GM21825 (cell line): Measurements from ENCODE around the gene RIPOR2.
"Not testable (repeated sequence)": the region's sequence is repeated elsewhere in the genome, so short reads cannot be mapped to it uniquely, and the experiment has no call there.

ENCODE experiments used
- ATAC-seq: cut with Tn5 transposase; IDR thresholded peaks from one replicate; pipeline ENCODE4 v1.9.1; 2021; ENCODE audit warnings: mild to moderate bottlenecking, moderate library complexity; ENCODE audit not compliant: unreplicated experiment

RIPOR2 gene

DNA sequence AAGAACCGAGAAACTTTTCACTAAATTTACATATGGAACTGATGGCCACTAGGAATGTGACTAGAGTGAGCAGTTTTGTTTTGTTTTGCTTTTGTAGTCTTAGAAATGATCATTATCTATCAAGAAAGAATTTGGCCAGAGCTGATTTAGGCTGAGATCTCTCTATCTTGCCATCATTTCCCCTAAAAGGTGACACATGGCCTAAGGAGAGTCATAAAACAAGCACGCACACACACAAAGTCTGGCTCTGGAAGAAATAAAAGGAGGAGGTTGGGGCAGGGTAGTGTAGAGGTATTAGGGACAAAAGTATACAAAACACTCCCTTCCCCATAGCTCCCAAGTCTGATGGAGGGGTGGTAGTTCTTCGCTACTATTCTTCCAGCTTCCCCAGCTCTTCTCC lies 56.4 kb downstream of the RIPOR2 start:
- no peak for ATAC-seq

DNA sequence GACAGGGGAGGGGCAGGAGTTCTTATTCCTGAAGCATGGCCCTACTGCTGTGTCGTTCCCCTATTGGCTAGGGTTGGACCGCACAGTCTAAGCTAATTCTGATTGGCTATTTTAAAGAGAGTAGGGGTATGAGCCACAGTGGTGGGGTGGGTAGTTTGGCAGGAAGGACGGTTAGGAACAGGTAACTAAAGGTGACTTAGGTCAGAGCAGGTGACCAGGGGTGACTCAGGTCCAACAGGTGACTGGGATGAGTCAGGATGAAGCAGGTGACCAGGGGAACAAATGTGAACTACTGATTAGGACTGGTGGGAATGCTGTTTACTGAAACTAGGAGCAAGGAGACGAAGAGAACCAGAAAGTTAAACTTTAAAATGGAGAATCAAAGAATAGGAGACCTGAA lies 58.0 kb downstream of the RIPOR2 start:
- ATAC-seq: not testable (repeated sequence)

DNA sequence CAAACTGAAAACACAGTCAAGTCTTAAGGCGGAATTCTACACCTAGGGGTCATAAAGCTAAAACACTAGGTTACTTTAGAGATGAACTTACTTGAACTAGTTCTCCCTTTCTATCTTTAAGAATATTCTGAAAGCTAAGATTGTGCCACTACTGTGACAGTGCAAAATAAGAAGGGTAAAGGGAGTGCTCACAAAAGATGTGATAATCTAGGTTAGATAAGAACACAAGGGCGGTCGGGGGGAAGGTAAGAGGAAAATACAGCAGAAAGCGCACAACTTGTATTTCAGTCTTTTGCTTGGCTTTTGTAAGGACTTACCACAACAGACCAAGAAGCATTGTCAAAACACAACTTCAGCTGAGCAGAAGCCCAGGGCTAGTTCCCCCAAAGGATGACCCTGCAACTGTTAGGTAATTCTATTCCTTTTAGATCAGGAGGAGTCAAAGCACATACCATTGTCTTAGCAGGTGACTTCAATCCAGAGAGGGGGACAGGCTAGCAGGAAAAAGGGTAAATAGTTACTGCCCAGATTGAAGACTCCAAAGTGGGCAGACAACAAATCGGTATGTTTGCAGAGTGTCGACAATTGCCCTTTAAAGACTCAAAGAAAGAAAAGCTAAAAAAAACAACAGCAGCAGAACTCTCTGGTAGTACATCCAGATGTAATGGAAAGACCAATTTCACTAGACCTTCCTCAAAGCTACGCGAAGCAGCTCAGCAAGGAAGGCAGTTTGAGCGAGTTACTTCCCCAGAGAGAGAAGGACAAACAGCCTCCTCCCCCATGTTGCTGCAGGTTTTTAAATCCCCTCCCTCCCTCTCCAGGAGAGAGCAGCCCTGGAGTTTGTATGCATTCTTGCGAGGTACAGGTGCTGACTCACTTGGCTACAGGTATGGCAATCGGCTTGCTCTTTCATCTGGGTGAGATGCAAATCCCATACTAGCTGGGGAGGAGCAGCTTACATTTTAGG lies 59.0 kb downstream of the RIPOR2 start:
- ATAC-seq: no peak

DNA sequence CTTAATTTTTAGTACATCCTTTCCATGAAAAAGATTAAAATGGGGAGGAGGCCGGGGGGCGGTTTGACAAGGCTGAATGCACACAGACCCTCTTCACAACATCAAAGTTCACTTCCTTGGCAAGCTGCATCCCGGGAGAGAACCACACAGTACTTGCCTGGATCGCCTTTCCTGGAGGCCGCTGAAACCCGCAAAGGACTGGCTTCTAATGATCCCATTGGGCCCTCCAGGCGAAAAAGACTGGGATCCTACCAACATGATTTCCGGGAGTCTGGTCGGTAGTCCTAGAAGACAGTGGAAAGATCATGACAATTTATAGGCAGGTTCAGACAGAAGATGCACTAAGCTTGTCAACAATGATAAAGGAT lies 60.2 kb downstream of the RIPOR2 start:
- no peak for ATAC-seq

DNA sequence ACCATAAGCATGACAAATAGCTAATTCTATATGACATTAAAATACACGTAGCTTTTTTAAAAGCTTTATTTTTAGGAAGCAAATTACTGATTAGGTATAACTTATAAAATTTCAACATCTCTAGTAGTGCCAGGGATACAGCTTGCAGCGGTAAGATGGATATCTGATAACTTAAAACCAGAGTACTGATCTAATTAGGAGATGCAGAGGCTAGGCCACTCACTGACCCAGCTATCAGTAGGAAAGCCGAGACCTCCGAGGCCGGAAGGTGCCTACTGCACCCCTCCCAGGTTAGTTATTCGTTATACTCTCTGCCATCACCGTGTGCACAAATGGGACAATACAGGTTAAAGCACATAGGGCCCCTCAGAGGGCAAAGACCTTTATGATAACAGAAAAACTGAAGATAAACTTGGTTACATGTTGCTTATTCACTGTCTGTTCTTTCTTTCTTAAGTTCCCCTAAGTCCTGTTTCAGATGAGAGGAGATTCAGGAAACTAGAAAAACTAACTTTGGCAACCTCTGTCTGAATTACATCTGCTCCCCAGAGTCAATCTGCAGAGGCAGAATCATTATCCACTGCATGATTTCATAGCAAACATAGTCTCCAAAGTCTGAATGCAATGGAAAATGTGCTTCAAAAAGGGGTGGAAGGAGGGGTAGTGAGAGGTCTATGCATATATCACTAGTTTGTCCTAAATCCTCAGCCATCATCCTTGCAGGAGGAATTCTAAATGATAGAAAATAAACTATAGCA lies 60.8 kb downstream of the RIPOR2 start:
- ATAC-seq: no peak

DNA sequence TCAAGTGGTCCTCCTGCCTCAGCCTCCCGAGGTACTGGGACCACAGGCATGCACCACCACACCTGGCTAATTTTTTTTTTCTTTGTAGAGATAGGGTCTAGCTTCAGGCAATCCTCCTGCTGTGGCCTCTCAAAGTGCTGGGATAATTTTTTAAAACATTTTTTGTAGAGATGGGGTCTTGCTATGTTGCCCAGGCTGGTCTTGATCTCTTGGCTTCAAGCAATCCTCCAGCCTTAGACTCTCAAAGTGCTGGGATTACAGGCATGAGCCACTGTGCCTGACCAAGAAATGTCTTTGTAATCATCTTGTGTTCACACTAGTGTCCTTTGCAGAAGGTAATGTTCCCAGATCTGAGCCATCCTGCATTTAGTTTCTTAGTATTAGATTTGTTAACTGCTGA lies 61.6 kb downstream of the RIPOR2 start:
- ATAC-seq: no peak

DNA sequence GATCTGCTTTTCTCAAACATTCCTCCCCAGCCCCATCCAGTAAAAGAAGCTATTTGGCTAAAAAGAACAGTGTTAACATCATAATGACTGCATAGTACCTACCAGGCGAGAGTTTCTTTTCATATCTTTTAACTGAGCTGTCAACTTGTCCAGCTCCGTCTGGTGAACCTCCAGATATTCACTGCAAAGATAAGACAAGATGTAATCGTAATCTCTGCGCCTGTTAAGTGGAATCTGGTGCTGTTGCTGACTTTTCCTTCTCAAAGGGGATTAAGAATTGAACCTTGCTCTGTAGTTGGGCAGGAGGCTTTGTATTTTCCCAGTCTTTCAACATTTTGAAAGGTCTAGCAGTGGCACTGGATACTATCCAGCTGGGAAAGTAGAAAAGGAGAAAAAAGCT lies 63.0 kb downstream of the RIPOR2 start:
- ATAC-seq: no peak

DNA sequence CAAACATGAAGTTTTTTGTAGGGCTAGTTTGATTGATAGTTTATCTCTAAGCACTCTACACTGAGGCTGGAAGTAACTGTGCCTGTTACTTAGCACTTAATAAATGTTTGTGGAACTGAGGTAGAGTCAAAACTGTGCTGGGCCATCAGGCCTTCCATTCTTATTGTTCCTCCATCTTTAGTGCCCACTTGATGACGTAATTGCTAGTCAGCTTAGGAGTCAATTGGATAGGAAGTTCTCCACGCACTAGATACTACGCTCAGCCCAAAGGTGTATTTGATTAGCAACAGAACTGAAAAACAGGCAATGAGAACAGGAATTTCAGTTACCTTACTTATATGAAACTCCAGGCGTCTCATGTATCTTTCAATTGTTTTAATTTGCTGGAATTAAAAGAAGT lies 67.0 kb downstream of the RIPOR2 start:
- ATAC-seq: no peak

DNA sequence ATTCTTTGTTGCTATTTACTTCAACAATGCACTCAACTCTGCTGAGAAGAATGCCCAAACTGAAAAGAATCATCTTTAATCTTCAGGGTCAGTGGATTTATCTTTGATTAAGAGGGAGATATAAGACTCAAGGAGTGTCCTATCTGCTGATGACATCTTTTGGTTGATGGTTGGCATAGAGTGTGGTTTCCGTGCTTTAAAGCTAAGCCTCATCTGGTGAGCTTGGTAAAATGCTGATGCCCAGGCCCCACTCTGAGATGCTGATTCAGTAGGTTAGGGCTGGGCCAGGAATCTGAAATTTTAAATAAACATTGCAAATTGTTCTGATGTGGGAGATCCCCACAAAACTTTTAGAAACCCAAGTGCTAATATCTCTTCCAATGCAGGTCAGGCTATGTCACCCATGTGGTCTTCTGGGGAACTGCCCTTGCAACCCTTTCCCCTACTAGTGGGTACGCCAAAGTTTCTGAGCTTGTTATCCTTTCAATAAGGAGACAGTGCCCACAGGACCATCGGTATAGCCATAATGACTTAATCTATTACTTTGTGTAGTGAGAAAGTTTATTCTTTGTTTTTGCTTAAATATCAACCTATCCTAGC lies 68.6 kb downstream of the RIPOR2 start:
- ATAC-seq: no peak

DNA sequence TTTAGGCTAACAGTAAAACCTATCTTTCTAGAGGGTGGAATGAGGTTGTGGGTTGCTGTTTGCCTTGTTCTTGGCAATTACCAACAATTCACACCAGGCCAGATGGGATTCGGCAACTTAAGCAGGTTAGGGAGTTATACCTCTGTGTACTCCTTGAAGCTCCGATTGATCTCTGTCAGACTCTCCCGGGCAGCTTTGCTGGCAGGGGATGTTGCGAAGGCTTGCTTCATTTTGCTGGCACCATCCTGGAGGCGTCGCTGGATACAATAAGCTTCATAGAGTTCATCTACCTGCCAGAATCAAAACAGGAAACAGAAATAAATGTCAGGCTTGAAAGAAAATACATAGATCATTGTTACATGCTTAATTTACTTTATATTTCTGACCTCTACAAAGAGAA lies 70.6 kb downstream of the RIPOR2 start:
- no peak for ATAC-seq

DNA sequence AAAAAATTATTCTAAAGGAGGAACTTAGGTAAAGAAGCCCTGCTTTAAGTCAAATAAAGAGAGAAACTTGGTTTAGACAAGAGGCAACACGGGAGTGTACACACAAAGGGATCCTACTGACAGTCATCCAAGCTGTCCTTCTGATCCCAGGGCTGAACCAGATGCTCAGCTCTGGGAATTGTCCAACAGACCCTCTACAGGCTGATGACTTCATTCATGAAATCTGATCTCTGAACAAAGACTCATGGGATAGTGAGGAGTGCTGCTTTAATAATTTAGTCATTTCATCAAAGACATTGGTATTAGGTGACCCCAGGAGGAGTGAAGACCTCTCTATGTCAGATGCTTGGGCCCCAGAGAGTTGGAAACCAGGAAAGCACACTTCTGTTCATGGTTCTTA lies 71.4 kb downstream of the RIPOR2 start:
- no peak for ATAC-seq

DNA sequence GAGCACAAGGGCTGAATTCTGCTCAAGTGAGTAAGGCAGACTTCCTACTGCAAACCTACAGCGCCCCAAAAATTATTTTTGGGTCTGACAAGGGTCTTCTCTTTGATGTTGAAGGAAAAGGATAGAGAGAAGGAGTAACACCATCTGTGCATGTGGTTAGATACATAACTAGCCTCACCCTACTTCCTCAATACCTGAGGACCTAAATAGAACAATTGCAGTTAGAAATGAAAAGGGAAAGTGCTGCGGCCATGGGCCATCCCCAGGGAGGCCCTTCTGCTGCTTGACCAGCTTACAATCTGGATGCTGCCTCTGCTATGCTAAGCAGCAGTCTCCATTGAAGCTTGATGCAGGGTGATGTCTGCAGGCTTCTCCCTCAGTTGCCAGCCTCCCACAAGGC lies 73.8 kb downstream of the RIPOR2 start:
- peak; percentile 82 for ATAC-seq

DNA sequence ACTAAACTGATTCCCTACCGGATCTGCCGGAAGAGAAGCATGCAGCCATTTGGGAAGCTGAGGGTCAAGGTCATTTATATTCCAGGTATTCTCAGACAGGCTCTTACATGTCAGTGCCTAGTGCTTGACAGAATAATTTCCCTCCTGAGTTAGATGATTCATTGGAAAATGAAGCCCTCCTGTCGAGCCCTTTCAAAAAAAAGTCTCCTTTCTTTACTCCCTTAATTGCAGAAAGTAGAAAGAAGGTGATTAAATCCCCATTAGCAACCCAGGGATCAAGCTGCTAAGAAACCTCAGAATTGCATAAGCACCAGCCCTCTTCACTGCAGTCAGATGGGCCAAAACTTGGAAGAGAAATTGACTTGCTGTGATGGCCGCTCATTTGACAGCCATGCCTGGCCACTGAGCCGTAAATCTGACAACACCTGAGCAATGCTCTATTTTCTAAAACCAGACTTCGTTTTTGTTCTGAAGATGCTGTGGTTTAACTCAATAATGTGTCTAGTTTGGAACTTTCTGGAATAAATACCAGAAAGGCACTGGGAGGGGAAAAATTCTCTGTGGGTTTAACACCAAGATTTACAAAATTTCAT lies 76.1 kb downstream of the RIPOR2 start:
- ATAC-seq: no peak

DNA sequence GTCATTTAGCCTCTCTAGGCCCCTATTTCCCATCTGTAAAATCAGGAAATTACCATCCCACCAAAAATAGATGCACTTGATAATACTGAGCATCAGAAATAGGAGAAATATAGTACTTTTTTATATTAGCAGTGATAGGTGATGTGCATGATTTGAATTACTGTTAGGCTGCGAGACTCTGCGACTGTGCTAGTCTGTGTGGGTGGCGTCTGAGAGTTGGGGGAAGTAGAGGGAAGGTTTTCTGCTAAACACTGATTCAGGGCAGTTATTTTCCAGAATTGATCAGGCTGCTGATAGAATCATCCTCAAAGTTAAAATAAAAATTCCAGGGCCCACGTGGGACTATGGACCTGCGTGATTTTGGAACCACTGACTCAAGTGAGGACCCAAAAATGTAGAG lies 76.6 kb downstream of the RIPOR2 start:
- ATAC-seq: no peak

DNA sequence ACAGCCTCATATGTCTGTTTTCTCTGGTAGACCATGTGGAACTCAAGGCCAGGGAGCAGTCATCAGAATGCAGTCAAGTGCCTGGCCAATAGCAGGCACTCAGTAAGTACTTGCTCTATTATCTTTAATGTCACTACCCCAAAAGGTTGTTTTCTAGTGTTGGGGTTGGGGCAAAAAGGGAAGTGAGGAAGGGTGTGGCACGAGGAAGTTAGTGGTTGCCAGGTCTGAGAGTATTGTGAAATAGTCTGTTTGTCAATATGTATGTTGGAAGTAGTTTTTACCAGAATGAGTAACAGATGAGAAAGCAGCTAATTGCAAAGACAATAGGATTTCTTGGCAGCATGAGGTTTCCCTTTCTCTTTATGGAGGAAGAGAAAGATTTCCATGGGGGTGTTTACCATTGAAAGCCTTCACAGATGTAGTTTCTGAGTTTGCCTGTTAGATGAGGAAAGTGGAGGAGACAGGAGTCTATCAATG lies 77.5 kb downstream of the RIPOR2 start:
- ATAC-seq: peak; percentile 47

DNA sequence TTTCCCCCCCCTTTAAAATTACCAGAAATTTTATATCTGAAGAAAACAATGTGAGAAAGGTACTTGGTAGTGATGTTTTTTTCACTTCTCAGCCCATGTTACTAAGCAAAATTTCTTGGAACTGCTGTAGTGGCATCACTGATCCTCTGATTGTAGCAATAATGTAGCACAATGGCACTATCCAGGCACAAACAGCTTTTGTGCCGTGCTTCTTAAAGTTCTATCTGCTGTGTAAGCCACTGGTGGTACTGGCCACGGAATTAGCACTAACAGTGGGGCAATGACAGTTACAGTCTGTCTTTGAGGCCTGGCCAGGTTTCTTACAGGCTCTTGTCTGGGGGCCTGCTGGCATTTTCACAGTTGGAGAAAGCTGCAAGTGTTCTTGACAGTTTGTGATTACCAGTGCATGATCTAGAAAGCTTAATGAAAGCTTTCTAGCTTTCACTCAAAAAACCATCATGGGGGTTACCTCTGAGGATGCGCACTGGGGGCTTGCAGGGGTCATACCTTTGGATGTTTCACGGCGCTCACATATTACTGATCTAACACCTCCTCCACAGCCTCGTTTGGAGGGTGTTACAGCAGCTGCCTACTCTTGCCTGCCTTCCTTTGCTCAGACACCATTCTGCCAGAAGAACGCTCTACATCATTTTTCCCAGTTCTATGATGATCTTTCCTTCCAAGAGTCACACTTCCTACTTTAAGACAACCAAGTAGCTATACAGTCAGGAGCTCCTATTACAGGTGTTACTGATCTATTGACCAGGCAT lies 78.7 kb downstream of the RIPOR2 start:
- ATAC-seq: no peak

DNA sequence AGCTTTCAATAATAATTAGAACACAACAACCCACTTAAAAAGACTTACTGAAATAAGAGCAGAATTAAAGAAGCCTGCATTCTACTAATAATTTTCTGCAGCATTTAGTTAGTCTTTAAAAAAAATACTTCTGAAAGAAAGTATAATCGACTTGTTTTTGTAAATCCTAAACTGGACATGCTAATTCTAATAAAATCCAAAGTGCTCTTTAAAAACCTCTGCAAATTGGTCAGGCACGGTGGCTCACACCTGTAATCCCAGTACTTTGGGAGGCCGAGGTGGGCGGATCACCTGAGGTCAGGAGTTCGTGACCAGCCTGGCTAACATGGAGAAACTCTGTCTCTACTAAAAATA lies 79.5 kb downstream of the RIPOR2 start:
- no peak for ATAC-seq

DNA sequence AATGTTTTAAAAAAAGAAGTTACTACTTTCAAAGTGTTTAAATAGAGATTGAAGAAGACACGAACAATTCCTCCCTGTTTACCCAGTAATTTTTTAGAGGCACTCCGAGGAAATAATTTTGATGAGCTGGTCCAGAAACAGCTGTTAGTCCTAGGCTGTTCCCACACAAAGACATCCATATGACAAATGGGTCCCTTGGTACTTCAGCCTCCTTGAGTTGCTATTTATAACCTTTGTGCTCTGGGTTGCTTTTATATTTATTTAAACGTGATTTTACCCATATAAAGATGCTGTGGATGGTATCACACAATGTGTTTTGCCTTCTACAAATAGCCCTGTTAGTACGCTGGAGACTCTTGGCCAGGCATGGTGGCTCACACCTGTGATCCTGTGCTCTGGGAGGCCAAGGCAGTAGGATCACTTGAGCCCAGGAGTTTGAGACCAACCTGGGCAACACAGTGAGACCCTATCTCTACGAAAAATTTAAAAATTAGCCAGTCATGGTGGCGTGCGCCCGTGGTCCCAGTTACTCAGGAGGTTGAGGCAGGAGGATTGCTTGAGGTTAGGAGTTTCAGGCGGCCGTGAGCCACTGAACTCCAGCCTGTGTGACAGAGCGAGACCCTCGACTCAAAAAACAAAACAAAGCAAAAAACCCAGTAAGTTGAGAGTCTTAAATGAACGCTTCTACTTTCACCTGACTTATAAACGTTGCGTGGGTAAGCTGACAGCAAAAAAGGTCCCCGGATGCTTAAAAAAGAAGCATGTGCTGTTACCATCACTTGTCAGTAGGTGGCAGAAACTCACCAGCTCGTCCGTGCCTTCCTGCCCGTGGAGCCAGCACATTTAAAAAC lies 80.1 kb downstream of the RIPOR2 start:
- no peak for ATAC-seq

DNA sequence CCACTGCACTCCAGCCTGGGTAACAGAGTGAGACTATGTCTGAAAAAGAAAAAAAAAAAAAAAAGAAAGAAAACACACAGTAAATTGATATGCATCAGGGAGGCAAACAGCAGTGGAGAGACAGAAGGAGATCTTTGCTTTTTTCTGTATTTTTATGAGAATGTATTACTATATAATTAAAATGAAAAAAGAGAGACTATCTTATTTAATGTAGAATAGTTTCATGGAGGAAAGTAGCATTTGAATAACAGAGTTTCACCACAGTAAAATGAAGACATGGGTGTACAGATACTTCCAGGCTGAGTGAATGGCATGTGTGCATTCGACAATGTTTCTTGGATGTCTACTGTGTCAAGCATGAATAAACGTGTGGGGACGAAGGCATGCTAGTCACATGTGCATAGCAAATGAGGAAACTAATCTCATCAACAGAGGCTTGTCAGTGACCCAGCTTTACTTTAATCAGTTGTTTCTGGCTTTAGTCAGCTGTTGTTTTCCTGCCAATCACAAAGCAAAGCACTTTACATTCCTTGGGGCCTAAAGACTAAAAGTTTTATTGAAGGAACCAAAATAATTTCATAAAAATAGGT lies 81.6 kb downstream of the RIPOR2 start:
- no peak for ATAC-seq
